Upper lobe of right lung (tissue), 1 donor: ENCODE measurements around the gene SCN5A. TPM values are rescaled to one million over a fixed set of nuclear protein-coding genes. Genes with fewer than 3 reads are reported as not detected.
A peak's percentile ranks its signal among the peaks of the same experiment; 100 is the strongest.

Experiments used
- ATAC-seq: fragments of 200-7000 bp; cut with Tn5 transposase; one replicate; pipeline ENCODE4 v1.9.1; 2020; ENCODE audit warnings: mild to moderate bottlenecking, moderate library complexity
- DNase-seq: peaks from one replicate; pipeline ENCODE4 v3.0.0-alpha.2; 2020
- H3K27ac ChIP-seq: fragments of 200-600 bp; one replicate; pipeline ENCODE4 v1.8.0; 2022
- H3K27me3 ChIP-seq: fragments of 200-600 bp; one replicate; pipeline ENCODE4 v1.8.0; 2022; ENCODE audit warnings: mild to moderate bottlenecking
- H3K36me3 ChIP-seq: fragments of 200-600 bp; one replicate; pipeline ENCODE4 v1.8.0; 2022
- H3K4me1 ChIP-seq: fragments of 200-600 bp; one replicate; pipeline ENCODE4 v1.8.0; 2022
- H3K4me3 ChIP-seq: fragments of 200-600 bp; one replicate; pipeline ENCODE4 v1.8.0; 2022; ENCODE audit warnings: mild to moderate bottlenecking
- H3K9me3 ChIP-seq: fragments of 200-600 bp; one replicate; pipeline ENCODE4 v1.8.0; 2022
- intact Hi-C: fragments of 100-400 bp; cut with DNase I; formaldehyde crosslinking; loops from one replicate; pipeline ENCODE4 v1.11.0; 2022
- total RNA-seq: library from RNA; stranded (reverse); fragmentation: NEBNext Ultra II Directional; extraction: Animal tissue kit (Norgen Biotek cat#: 25700); gene quantifications from one replicate; pipeline ENCODE4 v1.2.1, GENCODE V29; 2021
- TF ChIP-seq, protein P1 (sequence below): fragments of 200-600 bp; IDR thresholded peaks from one replicate; pipeline ENCODE4 v1.8.0; 2022; ENCODE audit warnings: antibody characterized with exemption
- donor health status: DM: no; HTN: yes; CAD: no; lungs with severe emphysema.

Gene SCN5A
- total RNA-seq, 1 donor from 2014 or later: 0.58 TPM

DNA sequence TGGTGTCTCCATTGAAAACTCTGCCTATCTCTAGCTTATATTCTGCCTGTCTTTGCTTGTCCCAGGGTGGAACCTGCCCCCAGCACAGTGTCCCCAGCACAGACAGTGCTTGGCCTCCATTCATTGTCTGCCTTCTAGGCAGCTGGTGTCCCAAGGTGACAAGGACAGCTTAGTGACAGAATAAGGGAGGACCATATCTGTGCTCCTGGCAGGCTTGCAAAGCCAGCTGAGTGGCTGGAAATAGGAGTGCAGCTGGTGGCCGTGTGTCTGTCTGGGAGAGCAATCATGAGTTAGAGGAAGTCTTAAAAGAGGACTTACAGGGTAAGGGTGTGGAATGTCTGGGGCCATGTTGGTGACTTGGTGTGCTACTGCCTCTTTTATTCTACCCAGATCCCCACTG lies 33.4 kb downstream of the SCN5A start:
- H3K4me3 ChIP-seq: no peak overlapping the region
- no peaks in the 10 kb centered on the region for H3K9me3 ChIP-seq
- TF ChIP-seq, protein P1, sequence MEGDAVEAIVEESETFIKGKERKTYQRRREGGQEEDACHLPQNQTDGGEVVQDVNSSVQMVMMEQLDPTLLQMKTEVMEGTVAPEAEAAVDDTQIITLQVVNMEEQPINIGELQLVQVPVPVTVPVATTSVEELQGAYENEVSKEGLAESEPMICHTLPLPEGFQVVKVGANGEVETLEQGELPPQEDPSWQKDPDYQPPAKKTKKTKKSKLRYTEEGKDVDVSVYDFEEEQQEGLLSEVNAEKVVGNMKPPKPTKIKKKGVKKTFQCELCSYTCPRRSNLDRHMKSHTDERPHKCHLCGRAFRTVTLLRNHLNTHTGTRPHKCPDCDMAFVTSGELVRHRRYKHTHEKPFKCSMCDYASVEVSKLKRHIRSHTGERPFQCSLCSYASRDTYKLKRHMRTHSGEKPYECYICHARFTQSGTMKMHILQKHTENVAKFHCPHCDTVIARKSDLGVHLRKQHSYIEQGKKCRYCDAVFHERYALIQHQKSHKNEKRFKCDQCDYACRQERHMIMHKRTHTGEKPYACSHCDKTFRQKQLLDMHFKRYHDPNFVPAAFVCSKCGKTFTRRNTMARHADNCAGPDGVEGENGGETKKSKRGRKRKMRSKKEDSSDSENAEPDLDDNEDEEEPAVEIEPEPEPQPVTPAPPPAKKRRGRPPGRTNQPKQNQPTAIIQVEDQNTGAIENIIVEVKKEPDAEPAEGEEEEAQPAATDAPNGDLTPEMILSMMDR: no peak
- DNase-seq (peak; percentile 21), ATAC-seq (no peak)
- H3K27ac ChIP-seq: no peak overlapping the region
- H3K4me1 ChIP-seq: no peaks in the 10 kb centered on the region
- H3K36me3 ChIP-seq: no peaks in the 10 kb centered on the region
- intact Hi-C loops: no loop called here
- H3K27me3 ChIP-seq: no peaks in the 10 kb centered on the region

DNA sequence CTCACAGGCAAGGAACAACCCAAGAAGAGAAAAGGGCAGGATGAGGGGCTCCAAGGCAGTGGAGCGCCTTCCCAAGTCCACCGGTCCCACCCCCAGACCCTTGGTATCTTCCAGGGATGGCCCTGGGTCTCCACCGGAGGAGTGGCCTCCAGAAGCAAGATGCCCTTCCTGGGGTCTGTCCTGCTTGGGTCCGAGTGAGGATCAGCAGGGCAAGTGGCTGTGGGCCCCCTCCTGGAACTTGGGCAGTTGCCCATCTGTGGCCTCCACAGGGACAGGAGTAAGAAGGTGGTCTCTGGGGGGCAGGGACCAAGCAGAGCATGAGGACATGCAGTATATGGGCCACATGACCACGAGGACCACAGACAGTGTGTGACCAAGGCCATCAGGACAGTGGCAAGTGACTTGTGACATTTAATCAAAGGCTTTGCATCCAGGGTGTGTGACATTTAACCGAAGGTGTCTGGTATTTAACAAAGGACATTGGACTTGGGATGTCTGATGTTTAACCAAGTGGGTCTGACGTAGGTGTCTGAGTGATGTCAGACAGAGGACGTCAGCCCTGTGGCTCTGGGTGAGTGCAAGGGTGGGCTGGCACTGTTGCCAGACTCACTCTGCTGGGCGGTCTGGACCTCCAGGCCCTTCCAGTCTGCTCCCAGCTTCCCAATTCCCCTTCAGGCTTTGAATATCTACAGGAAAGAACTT lies 34.7 kb downstream of the SCN5A start:
- H3K27me3 ChIP-seq: no peaks in the 10 kb centered on the region
- intact Hi-C loops: no loop called here
- H3K36me3 ChIP-seq: no peaks in the 10 kb centered on the region
- H3K4me1 ChIP-seq: no peaks in the 10 kb centered on the region
- H3K27ac ChIP-seq: no peak overlapping the region
- ATAC-seq (no peak), DNase-seq (peak; percentile 46)
- no peaks in the 10 kb centered on the region for H3K9me3 ChIP-seq
- H3K4me3 ChIP-seq: no peak overlapping the region
- TF ChIP-seq, protein P1: no peak

DNA sequence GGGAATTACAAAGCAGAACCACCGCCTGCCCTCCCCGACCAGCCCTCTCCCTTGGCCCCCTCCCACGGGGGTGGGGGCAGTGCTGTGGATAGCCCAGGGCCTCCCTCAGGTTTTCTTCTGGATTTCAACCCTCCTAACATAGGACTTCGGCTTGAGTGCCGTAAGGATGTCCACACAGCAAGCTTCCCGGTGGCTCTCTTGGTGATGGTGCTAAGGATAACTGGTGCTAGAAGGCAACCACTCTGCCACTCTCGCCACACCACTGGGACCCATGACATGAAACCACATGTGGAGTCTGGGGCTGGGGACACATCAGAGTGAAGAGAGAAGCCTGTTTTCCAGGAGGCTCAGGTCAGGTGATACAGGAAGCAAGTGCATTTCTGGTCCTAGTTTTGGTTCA lies 35.4 kb downstream of the SCN5A start:
- intact Hi-C loops: no loop called here
- ATAC-seq: no peak

DNA sequence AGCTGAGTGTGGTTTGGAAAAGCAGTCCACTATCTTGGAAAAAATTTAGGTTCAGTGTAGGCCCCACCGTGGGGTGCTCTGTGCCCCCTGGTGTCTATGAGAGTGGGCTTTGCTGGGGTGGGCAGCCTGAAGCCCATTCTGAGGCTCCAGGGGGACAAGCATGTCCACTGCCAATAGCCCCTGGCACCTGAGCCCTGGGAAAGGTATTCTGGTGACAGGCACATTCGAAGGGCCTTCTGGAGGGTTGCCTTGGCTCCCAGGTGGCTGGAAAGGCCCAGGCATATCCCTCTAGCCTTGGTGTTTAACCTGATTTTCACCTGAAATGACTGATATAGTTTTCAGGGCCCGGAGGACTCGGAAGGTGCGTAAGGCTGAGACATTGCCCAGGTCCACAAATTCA lies 36.1 kb downstream of the SCN5A start:
- no peaks in the 10 kb centered on the region for H3K4me1 ChIP-seq
- TF ChIP-seq, protein P1: no peak
- DNase-seq: peak; percentile 16
- H3K36me3 ChIP-seq: no peaks in the 10 kb centered on the region
- intact Hi-C loops: no loop called here
- no peak overlapping the region for H3K27ac ChIP-seq
- H3K27me3 ChIP-seq: no peaks in the 10 kb centered on the region
- H3K4me3 ChIP-seq: no peak overlapping the region
- ATAC-seq: no peak
- H3K9me3 ChIP-seq: no peaks in the 10 kb centered on the region

More for the DNA sequence above, 35.4 kb downstream of the SCN5A start:
- Histone ChIP-seq H3K27me3 (no peaks in the 10 kb centered on the region), H3K4me3 (no peak overlapping the region), H3K36me3 (no peaks in the 10 kb centered on the region), H3K4me1 (no peaks in the 10 kb centered on the region), H3K27ac (no peak overlapping the region), H3K9me3 (no peaks in the 10 kb centered on the region)
- TF ChIP-seq, protein P1: no peak
- peak; percentile 46 for DNase-seq

DNA sequence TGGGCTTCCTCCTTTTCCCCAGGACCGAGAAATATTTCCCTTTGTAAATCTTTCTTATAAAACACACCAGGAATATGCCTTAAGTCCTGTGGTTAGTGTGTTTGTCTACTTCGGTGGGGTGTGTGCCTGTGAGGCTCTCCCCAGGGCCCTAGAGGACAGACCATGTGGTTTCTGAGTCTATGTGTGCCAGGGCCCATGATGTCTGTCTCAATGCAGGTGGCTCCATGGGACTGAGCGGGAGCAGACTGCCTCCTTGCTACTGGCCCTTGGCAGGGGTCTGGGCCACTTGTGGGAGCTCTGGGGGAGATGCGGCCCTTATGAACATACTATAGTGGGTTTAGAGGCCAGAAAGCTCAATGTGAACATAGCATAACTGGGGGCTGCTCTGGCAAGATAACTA lies 37.6 kb downstream of the SCN5A start:
- intact Hi-C loops: no loop called here
- Histone ChIP-seq H3K9me3 (no peaks in the 10 kb centered on the region), H3K27ac (no peak overlapping the region), H3K4me3 (no peak overlapping the region), H3K4me1 (no peaks in the 10 kb centered on the region), H3K27me3 (no peaks in the 10 kb centered on the region), H3K36me3 (no peaks in the 10 kb centered on the region)
- peak; percentile 13 for DNase-seq
- TF ChIP-seq, protein P1: no peak
- no peak for ATAC-seq

DNA sequence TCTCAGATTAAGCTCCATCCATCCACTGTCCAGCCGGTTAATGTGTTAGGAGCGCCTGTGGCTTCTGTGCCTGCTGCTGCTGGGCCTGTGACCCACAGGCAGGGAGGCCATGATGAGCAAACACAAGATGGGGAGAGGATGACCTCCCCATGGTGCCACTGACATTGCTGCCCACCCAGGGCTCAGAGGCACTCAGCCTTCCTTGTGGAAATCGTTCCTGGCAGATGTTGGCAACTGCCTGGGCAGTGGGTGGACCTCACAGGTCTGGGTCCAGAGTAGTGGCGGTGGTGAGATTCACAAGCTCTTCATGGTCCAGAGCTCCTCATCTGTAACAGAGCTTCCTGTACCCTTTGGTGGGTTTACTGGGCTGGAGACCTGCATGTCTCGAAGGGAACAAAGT lies 38.6 kb downstream of the SCN5A start:
- no peak overlapping the region for H3K27ac ChIP-seq
- no peaks in the 10 kb centered on the region for H3K9me3 ChIP-seq
- no peaks in the 10 kb centered on the region for H3K4me1 ChIP-seq
- H3K27me3 ChIP-seq: no peaks in the 10 kb centered on the region
- ATAC-seq (no peak), DNase-seq (peak; percentile 55)
- H3K36me3 ChIP-seq: no peaks in the 10 kb centered on the region
- TF ChIP-seq, protein P1: no peak
- intact Hi-C loops: no loop called here
- H3K4me3 ChIP-seq: no peak overlapping the region
